Brain microvascular endothelial cell (primary cell): ENCODE measurements around the gene LEO1.

ENCODE experiments used
- DNase-seq: peaks from one replicate; pipeline ENCODE4 v3.0.0-alpha.2; 2020
- H3K27ac ChIP-seq: fragments of 250-450 bp; sonication (Bioruptor Pico); 2 replicates; pipeline ENCODE4 v1.5.1; 2020; ENCODE audit warnings: mild to moderate bottlenecking, moderate library complexity
- H3K27me3 ChIP-seq: fragments of 250-450 bp; sonication (Bioruptor Pico); replicated peaks from 2 replicates; pipeline ENCODE4 v1.5.1; 2020; ENCODE audit warnings: mild to moderate bottlenecking
- H3K36me3 ChIP-seq: fragments of 250-450 bp; sonication (Bioruptor Pico); replicated peaks from 2 replicates; pipeline ENCODE4 v1.5.1; 2020; ENCODE audit warnings: mild to moderate bottlenecking
- H3K4me3 ChIP-seq: 2 replicates; pipeline ENCODE4 v1.5.1; 2011; ENCODE audit warnings: low read depth, mild to moderate bottlenecking, control low read depth, low read length, moderate library complexity
- CTCF ChIP-seq: IDR thresholded peaks from 2 replicates; pipeline ENCODE4 v1.5.1; 2011; ENCODE audit warnings: low read depth, mild to moderate bottlenecking, moderate library complexity, low read length, control low read depth, inconsistent platforms; ENCODE audit errors: missing control alignments
- in situ Hi-C: cut with HindIII; loops from 2 replicates; pipeline ENCODE4 v1.10.0; 2017; ENCODE audit warnings: low sequenced_read_pairs, low pct_ligation_motif_present

The LEO1 gene

GRCh38 chr15:52018244-52018643, 46.7 kb upstream of the LEO1 start:
- in situ Hi-C loops, result no loop called here
- Histone ChIP-seq H3K27ac (peak overlapping the region; percentile 97), H3K27me3 (no peaks in the 10 kb centered on the region), H3K4me3 (no peak overlapping the region), H3K36me3 (no peaks in the 10 kb centered on the region)
- DNase-seq, result no peak
- no peak for TF ChIP-seq CTCF

- in situ Hi-C loops, result no loop called here
- H3K36me3 ChIP-seq, result no peaks in the 10 kb centered on the region
- H3K4me3 ChIP-seq, result no peak overlapping the region
- no peaks in the 10 kb centered on the region for H3K27me3 ChIP-seq
- DNase-seq, result no peak
- no peak overlapping the region for H3K27ac ChIP-seq
- TF ChIP-seq CTCF, result no peak
Observed at GRCh38 chr15:52016316-52016715, 44.7 kb upstream of the LEO1 start.

- no peak for DNase-seq
Observed at GRCh38 chr15:52014616-52015015, 43.0 kb upstream of the LEO1 start.

GRCh38 chr15:52013151-52013791, 41.7 kb upstream of the LEO1 start:
- peak; percentile 12 for DNase-seq
- TF ChIP-seq CTCF, result no peak
- no peaks in the 10 kb centered on the region for H3K27me3 ChIP-seq
- in situ Hi-C loops, result no loop called here
- H3K27ac ChIP-seq, result peak overlapping the region; percentile 28
- no peaks in the 10 kb centered on the region for H3K36me3 ChIP-seq
- H3K4me3 ChIP-seq, result no peak overlapping the region

More at GRCh38 chr15:52014616-52015015, 43.0 kb upstream of the LEO1 start:
- Histone ChIP-seq H3K36me3 (no peaks in the 10 kb centered on the region), H3K4me3 (no peak overlapping the region), H3K27me3 (no peaks in the 10 kb centered on the region), H3K27ac (no peak overlapping the region)
- in situ Hi-C loops, result no loop called here
- TF ChIP-seq CTCF, result no peak

- in situ Hi-C loops, result no loop called here
- no peaks in the 10 kb centered on the region for H3K36me3 ChIP-seq
- no peak for DNase-seq
- H3K4me3 ChIP-seq, result no peak overlapping the region
- no peak overlapping the region for H3K27ac ChIP-seq
- H3K27me3 ChIP-seq, result no peaks in the 10 kb centered on the region
- TF ChIP-seq CTCF, result no peak
Observed at GRCh38 chr15:52012210-52012609, 40.6 kb upstream of the LEO1 start.

- Histone ChIP-seq H3K36me3 (no peaks in the 10 kb centered on the region), H3K27ac (no peak overlapping the region), H3K27me3 (no peaks in the 10 kb centered on the region), H3K4me3 (no peak overlapping the region)
- in situ Hi-C loops, result no loop called here
- DNase-seq, result no peak
- no peak for TF ChIP-seq CTCF
Observed at GRCh38 chr15:52011711-52012144, 40.1 kb upstream of the LEO1 start.
